Immature natural killer cell (primary cell): ENCODE results near the gene TUBB1. TPM values are rescaled to one million over a fixed set of nuclear protein-coding genes. Genes with fewer than 3 reads are reported as not detected.

Experiments
- DNase-seq, 3 donors: peaks; one replicate each; pipeline ENCODE4 v3.0.0; 2022; ENCODE audit warnings: mixed read lengths in 1 of 3
- H3K27ac Mint-ChIP-seq, 6 donors: one replicate each; pipeline ENCODE4 v1.8.0; 2020; ENCODE audit warnings: mixed read lengths in 6 of 6, mild to moderate bottlenecking in 5 of 6, inconsistent platforms in 4 of 6, moderate library complexity in 3 of 6
- H3K27me3 Mint-ChIP-seq, 3 donors: one replicate each; pipeline ENCODE4 v1.8.0; 2020 to 2021; ENCODE audit warnings: low read depth in 3 of 3, mild to moderate bottlenecking in 3 of 3, mixed read lengths in 3 of 3, moderate library complexity in 3 of 3, inconsistent platforms in 1 of 3
- H3K36me3 Mint-ChIP-seq, 3 donors: one replicate each; pipeline ENCODE4 v1.8.0; 2020; ENCODE audit warnings: mixed read lengths in 3 of 3, inconsistent platforms in 2 of 3, mild to moderate bottlenecking in 2 of 3
- H3K4me1 Mint-ChIP-seq, 2 donors: one replicate each; pipeline ENCODE4 v1.8.0; 2020; ENCODE audit warnings: inconsistent platforms in 2 of 2, mild to moderate bottlenecking in 2 of 2, mixed read lengths in 2 of 2, moderate library complexity in 1 of 2
- H3K4me3 Mint-ChIP-seq, 5 donors: one replicate each; pipeline ENCODE4 v1.8.0; 2020; ENCODE audit warnings: mild to moderate bottlenecking in 5 of 5, mixed read lengths in 5 of 5, inconsistent platforms in 3 of 5, moderate library complexity in 3 of 5
- H3K9me3 Mint-ChIP-seq, 6 donors: one replicate each; pipeline ENCODE4 v1.8.0; 2020; ENCODE audit warnings: mild to moderate bottlenecking in 6 of 6, mixed read lengths in 6 of 6, inconsistent platforms in 4 of 6, moderate library complexity in 3 of 6
- polyA plus RNA-seq, 3 donors: library from polyadenylated mRNA; unstranded; fragments of 300-500 nt; fragmentation: Illumina TruSeq; gene quantifications; one replicate each; pipeline ENCODE4 v1.2.3, GENCODE V29; 2021

Gene TUBB1
- polyA plus RNA-seq, 3 donors from 2014 or later = 2.6 to 22.5 (median 4.3) TPM

DNA sequence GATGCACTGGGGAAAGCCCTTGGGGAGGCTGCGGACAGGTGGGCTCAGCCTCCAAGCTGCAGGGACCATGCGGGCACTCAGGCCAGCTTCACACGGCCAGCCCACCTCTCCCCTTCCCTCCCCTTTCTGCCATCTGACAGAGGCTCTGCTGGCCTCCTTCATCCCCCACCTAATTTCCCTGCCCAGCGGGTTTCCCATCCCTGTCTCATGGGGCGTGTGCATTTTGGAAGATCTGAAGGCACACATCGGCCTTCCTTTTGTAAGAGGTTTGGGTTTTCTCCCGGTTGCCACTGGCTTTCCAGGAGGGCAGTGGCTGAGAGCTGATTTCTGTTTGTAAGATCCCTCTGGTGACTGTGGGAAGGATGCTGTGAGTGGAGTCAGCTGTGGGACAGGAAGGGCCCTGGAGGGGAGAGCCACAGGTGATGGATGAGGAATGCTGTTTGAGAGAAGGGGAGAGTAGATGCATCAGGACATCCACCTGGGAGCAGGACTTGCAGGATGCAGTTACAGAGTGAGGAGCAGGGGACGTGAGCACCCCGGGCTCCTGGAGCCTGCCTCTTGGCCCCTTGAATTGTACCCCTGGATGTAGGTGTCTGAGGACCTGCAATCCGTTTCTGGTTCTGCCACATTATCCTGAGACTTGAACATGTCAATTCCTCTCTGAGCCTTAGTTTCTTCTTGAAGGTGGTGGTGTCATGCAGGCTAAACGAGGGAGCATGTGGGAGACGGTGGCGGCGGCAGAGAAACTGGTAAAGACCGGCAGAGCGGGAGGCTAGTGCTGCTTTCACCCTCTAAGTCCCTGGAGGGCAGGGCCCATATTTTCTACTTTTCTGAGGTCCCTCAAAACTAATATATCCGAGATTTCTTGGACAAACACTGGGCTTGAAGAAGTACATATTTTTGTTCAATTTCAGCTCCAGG is 5.9 kb upstream of the TUBB1 start:
- H3K27me3 Mint-ChIP-seq = peaks cover 0 to 4% (median 3%) of the 10 kb centered on the region in 3 donors
- H3K36me3 Mint-ChIP-seq = peaks cover 0 to 8% (median 3%) of the 10 kb centered on the region in 3 donors
- H3K4me3 Mint-ChIP-seq = peak overlapping the region in 1 of 5 donors; percentile 6
- peak overlapping the region in 1 of 6 donors; percentile 20 for H3K27ac Mint-ChIP-seq
- H3K4me1 Mint-ChIP-seq = peaks cover 33 to 35% of the 10 kb centered on the region in 2 donors
- H3K9me3 Mint-ChIP-seq = no peaks in the 10 kb centered on the region
- no peak for DNase-seq

GRCh38 chr20:59013959-59014608 is 5.1 kb upstream of the TUBB1 start:
- Mint-ChIP-seq H3K4me3 (peak overlapping the region in 2 of 5 donors; percentile 13 to 17), H3K36me3 (peaks cover 0 to 8% (median 3%) of the 10 kb centered on the region in 3 donors), H3K27me3 (peaks cover 0 to 4% (median 3%) of the 10 kb centered on the region in 3 donors), H3K4me1 (peaks cover 33 to 35% of the 10 kb centered on the region in 2 donors), H3K9me3 (no peaks in the 10 kb centered on the region), H3K27ac (peak overlapping the region in 5 of 6 donors; percentile 17 to 66 (median 33))
- peak in 2 of 3 donors; percentile 14 to 24 for DNase-seq

GRCh38 chr20:59014680-59015389 is 4.4 kb upstream of the TUBB1 start:
- no peak for DNase-seq
- Mint-ChIP-seq H3K4me1 (peaks cover 33 to 35% of the 10 kb centered on the region in 2 donors), H3K9me3 (no peaks in the 10 kb centered on the region), H3K27me3 (peaks cover 0 to 4% (median 3%) of the 10 kb centered on the region in 3 donors), H3K27ac (peak overlapping the region in 1 of 6 donors; percentile 33), H3K4me3 (no peak overlapping the region), H3K36me3 (peaks cover 0 to 8% (median 3%) of the 10 kb centered on the region in 3 donors)

DNA sequence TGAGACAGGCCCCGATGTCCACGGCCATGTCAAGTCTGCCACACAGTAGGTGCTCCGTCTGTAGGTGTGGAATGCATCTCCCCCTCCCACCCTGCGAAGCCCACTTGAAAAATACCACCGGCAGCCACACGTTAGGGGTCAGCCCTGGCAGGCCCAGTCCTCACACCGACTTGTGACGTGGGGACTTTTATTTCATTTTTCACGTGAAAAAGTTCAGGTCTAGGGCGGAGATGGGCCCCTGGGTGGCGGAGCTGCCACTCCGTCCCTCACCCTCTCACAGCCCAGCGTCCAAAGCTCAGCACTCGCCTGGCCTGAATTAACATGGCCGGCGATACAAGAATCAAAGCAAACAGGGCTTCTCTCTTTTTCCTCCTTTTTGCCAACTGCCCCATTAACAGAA is 3.8 kb upstream of the TUBB1 start:
- H3K36me3 Mint-ChIP-seq = peaks cover 0 to 8% (median 3%) of the 10 kb centered on the region in 3 donors
- H3K4me1 Mint-ChIP-seq = peaks cover 33 to 35% of the 10 kb centered on the region in 2 donors
- H3K4me3 Mint-ChIP-seq = no peak overlapping the region
- no peak for DNase-seq
- H3K27me3 Mint-ChIP-seq = peaks cover 0 to 4% (median 3%) of the 10 kb centered on the region in 3 donors
- no peaks in the 10 kb centered on the region for H3K9me3 Mint-ChIP-seq
- H3K27ac Mint-ChIP-seq = no peak overlapping the region

DNA sequence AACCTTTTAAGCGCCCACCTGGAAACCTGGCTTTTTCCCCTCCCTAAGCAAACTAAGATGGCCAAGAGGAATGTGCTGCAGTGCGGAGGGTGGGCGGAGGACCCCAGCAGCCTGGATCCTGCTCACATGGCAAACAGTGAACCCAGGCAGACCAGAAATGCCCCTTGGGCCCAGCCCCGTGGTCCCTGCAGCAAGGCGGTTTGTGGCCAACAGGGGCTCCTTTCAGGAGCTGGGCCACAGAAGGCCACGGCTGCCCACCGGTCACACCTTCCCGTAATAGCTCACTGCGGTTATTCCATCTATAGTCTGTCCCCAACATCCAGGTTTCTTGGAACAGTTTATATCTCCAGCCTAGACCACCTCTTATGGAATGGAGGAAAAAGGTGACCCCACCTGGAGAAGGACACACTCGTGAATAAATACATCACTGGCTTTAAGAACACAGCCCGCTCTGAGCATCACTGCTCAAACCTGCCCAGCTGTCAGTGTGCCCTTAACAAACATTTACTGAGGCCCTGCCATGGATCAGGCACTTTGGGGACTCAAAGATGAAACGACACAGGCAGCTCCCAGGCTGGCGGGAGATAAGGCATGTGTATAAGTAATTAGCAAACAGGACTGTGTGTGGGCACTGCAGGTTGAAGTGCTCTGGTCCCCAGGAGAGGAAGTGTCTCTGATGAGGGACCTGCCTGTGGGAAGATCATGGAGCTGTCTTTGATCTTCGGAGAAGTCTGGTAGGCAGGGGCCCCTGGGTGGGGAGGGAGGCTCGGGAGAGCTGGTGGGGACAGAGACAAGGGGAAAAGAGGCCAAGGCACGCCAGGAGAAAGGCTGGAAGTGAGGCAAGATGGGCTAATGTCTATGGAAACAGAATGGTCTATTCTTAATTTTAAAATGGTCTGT is 3.2 kb upstream of the TUBB1 start:
- Mint-ChIP-seq H3K36me3 (peaks cover 0 to 12% (median 3%) of the 10 kb centered on the region in 3 donors), H3K4me1 (peaks cover 33 to 35% of the 10 kb centered on the region in 2 donors), H3K27me3 (peaks cover 0 to 3% (median 1%) of the 10 kb centered on the region in 3 donors), H3K4me3 (no peak overlapping the region), H3K9me3 (no peaks in the 10 kb centered on the region), H3K27ac (peak overlapping the region in 2 of 6 donors; percentile 11 to 39)
- no peak for DNase-seq

- H3K4me1 Mint-ChIP-seq = peaks cover 33 to 35% of the 10 kb centered on the region in 2 donors
- no peaks in the 10 kb centered on the region for H3K9me3 Mint-ChIP-seq
- H3K4me3 Mint-ChIP-seq = no peak overlapping the region
- peaks cover 0 to 3% (median 0%) of the 10 kb centered on the region in 3 donors for H3K27me3 Mint-ChIP-seq
- H3K36me3 Mint-ChIP-seq = peaks cover 0 to 12% (median 3%) of the 10 kb centered on the region in 3 donors
- H3K27ac Mint-ChIP-seq = peak overlapping the region in 2 of 6 donors; percentile 40 to 52
- no peak for DNase-seq
Observed at GRCh38 chr20:59016795-59017492, 2.3 kb upstream of the TUBB1 start.

- H3K9me3 Mint-ChIP-seq = no peaks in the 10 kb centered on the region
- H3K27ac Mint-ChIP-seq = peak overlapping the region in 2 of 6 donors; percentile 17 to 40
- peaks cover 0 to 13% (median 3%) of the 10 kb centered on the region in 3 donors for H3K36me3 Mint-ChIP-seq
- H3K27me3 Mint-ChIP-seq = peaks cover 0 to 3% (median 0%) of the 10 kb centered on the region in 3 donors
- H3K4me1 Mint-ChIP-seq = peaks cover 33% of the 10 kb centered on the region in 2 donors
- no peak for DNase-seq
- H3K4me3 Mint-ChIP-seq = no peak overlapping the region
Observed at GRCh38 chr20:59017493-59018231, 1.6 kb upstream of the TUBB1 start.

GRCh38 chr20:59018817-59019216 is 412 bp upstream of the TUBB1 start:
- Mint-ChIP-seq H3K36me3 (peaks cover 0 to 11% (median 6%) of the 10 kb centered on the region in 3 donors), H3K27me3 (peaks cover 0 to 1% (median 0%) of the 10 kb centered on the region in 3 donors), H3K9me3 (no peaks in the 10 kb centered on the region), H3K4me3 (no peak overlapping the region), H3K27ac (no peak overlapping the region), H3K4me1 (peaks cover 27% of the 10 kb centered on the region in 2 donors)
- DNase-seq = no peak

GRCh38 chr20:59020938-59021551 is 1.8 kb downstream of the TUBB1 start:
- Mint-ChIP-seq H3K36me3 (peaks cover 6 to 19% (median 7%) of the 10 kb centered on the region in 3 donors), H3K4me1 (peaks cover 21 to 28% of the 10 kb centered on the region in 2 donors), H3K9me3 (no peaks in the 10 kb centered on the region), H3K27ac (peak overlapping the region in 1 of 6 donors; percentile 75), H3K27me3 (no peaks in the 10 kb centered on the region), H3K4me3 (no peak overlapping the region)
- no peak for DNase-seq

DNA sequence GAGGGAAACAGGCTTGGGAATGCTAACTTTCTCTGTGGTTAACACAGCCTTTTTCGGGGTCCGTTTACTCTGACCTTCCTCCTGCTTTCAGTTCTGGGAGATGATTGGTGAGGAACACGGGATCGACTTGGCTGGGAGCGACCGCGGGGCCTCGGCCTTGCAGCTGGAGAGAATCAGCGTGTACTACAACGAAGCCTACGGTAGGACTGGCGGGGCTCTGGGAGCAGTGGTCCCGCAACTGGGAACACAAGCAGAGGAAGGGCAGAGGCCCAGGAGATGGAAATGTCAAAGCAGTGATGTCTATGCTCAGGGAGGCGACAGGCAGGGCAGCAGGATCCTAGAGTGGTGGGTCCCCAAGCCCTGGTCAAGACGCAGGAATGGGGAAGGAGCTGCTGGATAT is 3.5 kb downstream of the TUBB1 start:
- Mint-ChIP-seq H3K27ac (no peak overlapping the region), H3K36me3 (peaks cover 10 to 19% (median 16%) of the 10 kb centered on the region in 3 donors), H3K4me1 (peaks cover 23 to 31% of the 10 kb centered on the region in 2 donors), H3K27me3 (no peaks in the 10 kb centered on the region), H3K4me3 (no peak overlapping the region), H3K9me3 (no peaks in the 10 kb centered on the region)
- no peak for DNase-seq

- Mint-ChIP-seq H3K27ac (no peak overlapping the region), H3K4me1 (peaks cover 30 to 40% of the 10 kb centered on the region in 2 donors), H3K36me3 (peaks cover 10 to 22% (median 19%) of the 10 kb centered on the region in 3 donors), H3K27me3 (no peaks in the 10 kb centered on the region), H3K9me3 (no peaks in the 10 kb centered on the region), H3K4me3 (no peak overlapping the region)
- no peak for DNase-seq
Observed at GRCh38 chr20:59023616-59024015, 4.4 kb downstream of the TUBB1 start.
